ENCODE measurements around the gene SLX4. TPM values are rescaled to one million over a fixed set of nuclear protein-coding genes. Genes with fewer than 3 reads are reported as not detected.

The SLX4 gene
- total RNA-seq, 1 experiment from 2014 or later, result 5.1 TPM

DNA sequence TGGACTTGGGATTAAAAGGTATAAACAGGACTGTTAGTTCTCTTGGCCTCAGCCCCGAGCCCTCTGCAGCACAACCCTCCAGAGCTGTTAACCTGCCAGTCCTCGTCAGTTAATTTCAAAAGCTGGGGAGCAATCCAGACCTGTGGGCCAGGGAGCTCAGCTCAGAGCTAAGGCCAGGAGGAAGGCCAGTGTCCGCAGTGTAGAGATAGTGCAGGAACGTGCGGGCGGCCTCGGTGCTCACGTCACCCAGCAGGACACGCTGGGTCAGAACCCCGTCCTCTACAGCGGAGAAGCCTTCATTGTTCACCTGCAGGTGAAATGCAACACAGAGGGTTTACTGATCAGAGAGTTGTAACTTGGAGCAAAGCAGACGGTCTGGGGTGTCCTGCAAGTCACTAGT lies 18.8 kb downstream of the SLX4 start:
- no peaks in the 10 kb centered on the region for H3K36me3 ChIP-seq (ENCODE audit: low read depth, low read length)
- no peaks in the 10 kb centered on the region for H3K79me2 ChIP-seq (ENCODE audit: low read length)
- H3K4me3 ChIP-seq (ENCODE audit: low read length), result no peak overlapping the region
- no peaks in the 10 kb centered on the region for H3K27me3 ChIP-seq (ENCODE audit: low read length)
- no peaks in the 10 kb centered on the region for H3K4me1 ChIP-seq (ENCODE audit: insufficient read depth, low read length)
- BruUV-seq (replicated peaks), result no TSS peak
- ChIA-PET POLR2A (ENCODE audit: unreplicated experiment) (no interaction called here), CTCF (no interaction called here)
- H3K9ac ChIP-seq (ENCODE audit: low read length), result no peak overlapping the region
- H3K4me2 ChIP-seq (ENCODE audit: low read length), result no peak overlapping the region
- no peaks in the 10 kb centered on the region for H3K9me3 ChIP-seq (ENCODE audit: low read length)
- DNase-seq (no peak), ATAC-seq (no peak)
- H4K20me1 ChIP-seq (ENCODE audit: low read length), result no peaks in the 10 kb centered on the region
- no peaks in the 10 kb centered on the region for H3K9me2 ChIP-seq (replicated peaks; ENCODE audit: low read length)
- no peak overlapping the region for H2AFZ ChIP-seq (ENCODE audit: low read length)
- no peaks in the 10 kb centered on the region for H3F3A ChIP-seq (ENCODE audit: low read length, unreplicated experiment)
- intact Hi-C loops (cut with micrococcal nuclease), result no loop called here
- H3K27ac ChIP-seq (ENCODE audit: low read length), result no peak overlapping the region
- TF ChIP-seq EZH2 (IDR thresholded peaks at IDR 0.05; ENCODE audit: low read length, unreplicated experiment) (no peak), EZH2phosphoT487 (IDR thresholded peaks at IDR 0.05; ENCODE audit: borderline replicate concordance, low read length) (no peak)
- TF ChIP-seq, protein P1, sequence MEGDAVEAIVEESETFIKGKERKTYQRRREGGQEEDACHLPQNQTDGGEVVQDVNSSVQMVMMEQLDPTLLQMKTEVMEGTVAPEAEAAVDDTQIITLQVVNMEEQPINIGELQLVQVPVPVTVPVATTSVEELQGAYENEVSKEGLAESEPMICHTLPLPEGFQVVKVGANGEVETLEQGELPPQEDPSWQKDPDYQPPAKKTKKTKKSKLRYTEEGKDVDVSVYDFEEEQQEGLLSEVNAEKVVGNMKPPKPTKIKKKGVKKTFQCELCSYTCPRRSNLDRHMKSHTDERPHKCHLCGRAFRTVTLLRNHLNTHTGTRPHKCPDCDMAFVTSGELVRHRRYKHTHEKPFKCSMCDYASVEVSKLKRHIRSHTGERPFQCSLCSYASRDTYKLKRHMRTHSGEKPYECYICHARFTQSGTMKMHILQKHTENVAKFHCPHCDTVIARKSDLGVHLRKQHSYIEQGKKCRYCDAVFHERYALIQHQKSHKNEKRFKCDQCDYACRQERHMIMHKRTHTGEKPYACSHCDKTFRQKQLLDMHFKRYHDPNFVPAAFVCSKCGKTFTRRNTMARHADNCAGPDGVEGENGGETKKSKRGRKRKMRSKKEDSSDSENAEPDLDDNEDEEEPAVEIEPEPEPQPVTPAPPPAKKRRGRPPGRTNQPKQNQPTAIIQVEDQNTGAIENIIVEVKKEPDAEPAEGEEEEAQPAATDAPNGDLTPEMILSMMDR (conservative IDR thresholded peaks at IDR 0.05; ENCODE audit: low read depth, low read length), result no peak

DNA sequence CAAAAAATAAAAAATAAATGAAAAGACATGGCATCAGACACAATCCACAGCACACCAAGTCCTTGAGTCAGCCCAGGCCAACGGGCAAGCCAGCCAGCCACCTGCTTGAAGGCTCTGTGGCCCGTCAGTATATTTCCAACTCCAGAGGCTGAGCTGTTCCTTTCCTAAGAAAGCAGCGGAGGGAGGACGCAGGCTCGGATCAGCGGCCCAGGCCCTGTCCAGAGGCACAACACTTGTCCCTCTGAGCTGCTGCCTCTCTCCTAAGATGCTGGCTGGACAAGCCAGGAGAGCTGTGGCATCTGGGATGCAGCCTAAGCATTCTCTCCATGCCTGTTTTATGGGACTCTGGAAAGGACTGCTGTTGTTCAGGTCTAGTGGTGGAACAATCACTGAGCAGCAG lies 19.4 kb downstream of the SLX4 start:
- ChIA-PET POLR2A (ENCODE audit: unreplicated experiment) (no interaction called here), CTCF (no interaction called here)
- Histone ChIP-seq H3K4me1 (ENCODE audit: insufficient read depth, low read length) (no peaks in the 10 kb centered on the region), H3K4me3 (ENCODE audit: low read length) (no peak overlapping the region), H3K9ac (ENCODE audit: low read length) (no peak overlapping the region), H4K20me1 (ENCODE audit: low read length) (no peaks in the 10 kb centered on the region), H3K27ac (ENCODE audit: low read length) (no peak overlapping the region), H3K27me3 (ENCODE audit: low read length) (no peaks in the 10 kb centered on the region), H3K79me2 (ENCODE audit: low read length) (no peaks in the 10 kb centered on the region), H3K36me3 (ENCODE audit: low read depth, low read length) (no peaks in the 10 kb centered on the region), H3K9me3 (ENCODE audit: low read length) (no peaks in the 10 kb centered on the region), H3K4me2 (ENCODE audit: low read length) (no peak overlapping the region), H2AFZ (ENCODE audit: low read length) (no peak overlapping the region), H3K9me2 (replicated peaks; ENCODE audit: low read length) (no peaks in the 10 kb centered on the region), H3F3A (ENCODE audit: low read length, unreplicated experiment) (no peaks in the 10 kb centered on the region)
- intact Hi-C loops (cut with micrococcal nuclease), result no loop called here
- TF ChIP-seq, protein P1 (conservative IDR thresholded peaks at IDR 0.05; ENCODE audit: low read depth, low read length), result no peak
- no peak for TF ChIP-seq EZH2phosphoT487 (IDR thresholded peaks at IDR 0.05; ENCODE audit: borderline replicate concordance, low read length)
- TF ChIP-seq EZH2 (IDR thresholded peaks at IDR 0.05; ENCODE audit: low read length, unreplicated experiment), result no peak
- ATAC-seq (no peak), DNase-seq (no peak)
- BruUV-seq (replicated peaks), result no TSS peak

DNA sequence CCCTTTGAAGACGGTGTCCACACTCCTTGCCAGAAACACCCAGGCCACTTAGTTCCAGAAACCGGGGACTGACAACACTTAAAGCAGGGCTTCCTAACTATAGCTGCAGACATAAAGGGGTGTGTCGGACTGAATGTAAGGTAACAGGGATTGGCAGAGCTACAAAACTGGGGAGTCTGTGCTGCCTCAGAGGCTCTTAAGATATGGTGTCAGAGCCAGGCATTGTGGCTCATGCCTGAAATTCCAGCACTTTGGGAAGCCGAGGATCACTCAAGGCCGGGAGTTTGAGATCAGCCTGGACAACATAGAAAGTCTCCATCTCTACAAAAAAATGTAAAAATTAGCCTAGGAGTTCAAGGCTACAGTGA lies 20.0 kb downstream of the SLX4 start:
- no peaks in the 10 kb centered on the region for H3F3A ChIP-seq (ENCODE audit: low read length, unreplicated experiment)
- no TSS peak for BruUV-seq (replicated peaks)
- intact Hi-C loops (cut with micrococcal nuclease), result no loop called here
- no peaks in the 10 kb centered on the region for H3K9me3 ChIP-seq (ENCODE audit: low read length)
- no peaks in the 10 kb centered on the region for H3K9me2 ChIP-seq (replicated peaks; ENCODE audit: low read length)
- no peak overlapping the region for H3K4me3 ChIP-seq (ENCODE audit: low read length)
- H3K27ac ChIP-seq (ENCODE audit: low read length), result no peak overlapping the region
- H3K27me3 ChIP-seq (ENCODE audit: low read length), result no peaks in the 10 kb centered on the region
- H4K20me1 ChIP-seq (ENCODE audit: low read length), result no peaks in the 10 kb centered on the region
- no peaks in the 10 kb centered on the region for H3K79me2 ChIP-seq (ENCODE audit: low read length)
- ATAC-seq (no peak), DNase-seq (no peak)
- H3K36me3 ChIP-seq (ENCODE audit: low read depth, low read length), result no peaks in the 10 kb centered on the region
- TF ChIP-seq, protein P1 (conservative IDR thresholded peaks at IDR 0.05; ENCODE audit: low read depth, low read length), result no peak
- TF ChIP-seq EZH2 (IDR thresholded peaks at IDR 0.05; ENCODE audit: low read length, unreplicated experiment) (no peak), EZH2phosphoT487 (IDR thresholded peaks at IDR 0.05; ENCODE audit: borderline replicate concordance, low read length) (no peak)
- CTCF ChIA-PET, result no interaction called here
- POLR2A ChIA-PET (ENCODE audit: unreplicated experiment), result no interaction called here
- no peak overlapping the region for H3K4me2 ChIP-seq (ENCODE audit: low read length)
- H2AFZ ChIP-seq (ENCODE audit: low read length), result no peak overlapping the region
- H3K9ac ChIP-seq (ENCODE audit: low read length), result no peak overlapping the region
- H3K4me1 ChIP-seq (ENCODE audit: insufficient read depth, low read length), result no peaks in the 10 kb centered on the region

Data from PC-3 (cell line).